Ovary (tissue), 3 donors: ENCODE data around the gene CRHR1.

Source experiments
- CTCF ChIP-seq, 3 donors: fragments of 450-650 bp in 2 of 3; fragments of 200-600 bp in 1 of 3; IDR thresholded peaks; one replicate each; pipeline versions ENCODE4 v1.5.1 to v1.8.0; 2016 to 2022; ENCODE audit warnings: antibody characterized with exemption in 3 of 3, mild to moderate bottlenecking in 1 of 3
- POLR2A ChIP-seq: fragments of 450-650 bp; IDR thresholded peaks from one replicate; pipeline ENCODE4 v1.6.1; 2017; ENCODE audit warnings: antibody characterized with exemption, mild to moderate bottlenecking, moderate library complexity
- donor health status: DM: no; HTN: no; CAD: no.

GRCh38 chr17:45846223-45846622 is 62.1 kb downstream of the CRHR1 start:
- TF ChIP-seq POLR2A: no peak
- no peak for TF ChIP-seq CTCF (IDR thresholded peaks at IDR 0.05)
